HEK293 (cell line): ENCODE results near the gene TMEM207.

Experiments used
- CTCF ChIA-PET: fragments of 350-600 bp; formaldehyde crosslinking; extraction: SDS; loops from one replicate; lab custom pipeline; 2021; ENCODE audit warnings: antibody characterized with exemption; lab: Yijun Ruan, JAX
- POLR2A ChIA-PET: fragments of 300-600 bp; formaldehyde crosslinking; extraction: SDS; loops from one replicate; lab custom pipeline; 2020; ENCODE audit warnings: antibody characterized with exemption, inconsistent platforms; lab: Yijun Ruan, JAX
- H3K27ac ChIP-seq: fragments of 200-500 bp; sonication (Bioruptor generic); 2 replicates; pipeline ENCODE4 v1.5.1; 2014; ENCODE audit warnings: low read depth, low read length, control low read depth, inconsistent platforms; ENCODE audit errors: extremely low read depth
- H3K36me3 ChIP-seq, 2 experiments: fragments of 200-500 bp in 1 of 2; sonication (Bioruptor generic) in 1 of 2; 1 replicate in 1 of 2; 2 replicates in 1 of 2; pipeline ENCODE4 v1.5.1; 2014 to 2017; ENCODE audit warnings: inconsistent platforms in 2 of 2, low read length in 2 of 2; ENCODE audit not compliant: control insufficient read depth in 2 of 2, insufficient read depth in 1 of 2
- H3K4me1 ChIP-seq: fragments of 200-500 bp; sonication (Bioruptor generic); 2 replicates; pipeline ENCODE4 v1.5.1; 2014; ENCODE audit warnings: mild to moderate bottlenecking, low read length, inconsistent platforms; ENCODE audit not compliant: control insufficient read depth, insufficient read depth
- H3K4me3 ChIP-seq: 2 replicates; pipeline ENCODE4 v1.5.1; 2011; ENCODE audit warnings: low read depth, mild to moderate bottlenecking, control low read depth, low read length, moderate library complexity
- H3K9me3 ChIP-seq: fragments of 200-500 bp; sonication (Bioruptor generic); 2 replicates; pipeline ENCODE4 v1.5.1; 2014; ENCODE audit warnings: low read depth, low read length, inconsistent platforms; ENCODE audit not compliant: control insufficient read depth, insufficient read depth
- HOXA7 ChIP-seq: sonication (generic); formaldehyde crosslinking; IDR thresholded peaks from 2 replicates; pipeline ENCODE4 v1.8.1; 2022; ENCODE audit warnings: missing genetic modification reagents, borderline replicate concordance
- KLF1 ChIP-seq: fragments of 450-650 bp; formaldehyde crosslinking; IDR thresholded peaks from 2 replicates; pipeline ENCODE4 v1.5.1; 2016; ENCODE audit warnings: missing biosample characterization, missing genetic modification characterization
- SCRT1 ChIP-seq: fragments of 450-650 bp; formaldehyde crosslinking; IDR thresholded peaks from 2 replicates; pipeline ENCODE4 v1.5.1; 2016; ENCODE audit warnings: missing biosample characterization, missing genetic modification characterization, borderline replicate concordance
- TRIM28 ChIP-seq: IDR thresholded peaks from 2 replicates; pipeline ENCODE4 v1.6.1; 2011; ENCODE audit warnings: low read length, control low read depth, borderline replicate concordance
- ZFHX2 ChIP-seq: fragments of 450-650 bp; formaldehyde crosslinking; conservative IDR thresholded peaks from 2 replicates; pipeline ENCODE4 v1.5.1; 2016; ENCODE audit warnings: missing biosample characterization, missing genetic modification characterization
- ZNF121 ChIP-seq: fragments of 450-650 bp; formaldehyde crosslinking; IDR thresholded peaks from 2 replicates; pipeline ENCODE4 v1.5.1; 2016; ENCODE audit warnings: missing biosample characterization, missing genetic modification characterization
- ZNF174 ChIP-seq: fragments of 450-650 bp; formaldehyde crosslinking; IDR thresholded peaks from 2 replicates; pipeline ENCODE4 v1.5.0; 2017; ENCODE audit warnings: missing biosample characterization, mild to moderate bottlenecking, missing genetic modification characterization
- ZNF350 ChIP-seq: fragments of 450-650 bp; formaldehyde crosslinking; IDR thresholded peaks from 2 replicates; pipeline ENCODE4 v1.5.0; 2017; ENCODE audit warnings: missing biosample characterization, mild to moderate bottlenecking, missing genetic modification characterization
- ZNF544 ChIP-seq: fragments of 450-650 bp; formaldehyde crosslinking; IDR thresholded peaks from 2 replicates; pipeline ENCODE4 v1.5.0; 2017; ENCODE audit warnings: missing biosample characterization, missing genetic modification characterization
- ZNF555 ChIP-seq: fragments of 450-650 bp; formaldehyde crosslinking; conservative IDR thresholded peaks from 2 replicates; pipeline ENCODE4 v1.5.1; 2017; ENCODE audit warnings: missing biosample characterization, mild to moderate bottlenecking, missing genetic modification characterization, inconsistent platforms
- ZNF558 ChIP-seq: fragments of 450-650 bp; formaldehyde crosslinking; IDR thresholded peaks from 2 replicates; pipeline ENCODE4 v1.5.1; 2016; ENCODE audit warnings: missing biosample characterization, missing genetic modification characterization
- ZNF600 ChIP-seq: fragments of 450-650 bp; formaldehyde crosslinking; IDR thresholded peaks from 2 replicates; pipeline ENCODE4 v1.5.1; 2016; ENCODE audit warnings: missing biosample characterization, missing genetic modification characterization
- ZNF707 ChIP-seq: fragments of 450-650 bp; formaldehyde crosslinking; IDR thresholded peaks from 2 replicates; pipeline ENCODE4 v1.5.1; 2016; ENCODE audit warnings: missing biosample characterization, missing genetic modification characterization
- ZNF76 ChIP-seq: fragments of 450-650 bp; formaldehyde crosslinking; IDR thresholded peaks from 2 replicates; pipeline ENCODE4; 2016; ENCODE audit warnings: low read depth, missing biosample characterization, missing genetic modification characterization, borderline replicate concordance
- TF ChIP-seq, protein P1 (sequence below): fragments of 450-650 bp; IDR thresholded peaks from 2 replicates; pipeline ENCODE4 v1.5.1; 2018; ENCODE audit warnings: missing biosample characterization, mild to moderate bottlenecking, missing genetic modification characterization
- TF ChIP-seq, protein P2 (sequence below): fragments of 450-650 bp; formaldehyde crosslinking; IDR thresholded peaks from 2 replicates; pipeline ENCODE4 v1.5.1; 2016; ENCODE audit warnings: missing biosample characterization, missing genetic modification characterization, borderline replicate concordance
- TF ChIP-seq, protein P3 (sequence below): fragments of 450-650 bp; formaldehyde crosslinking; IDR thresholded peaks from 2 replicates; pipeline ENCODE4 v1.5.1; 2016; ENCODE audit warnings: missing biosample characterization, missing genetic modification characterization
- TF ChIP-seq, protein P4 (sequence below): fragments of 450-650 bp; formaldehyde crosslinking; IDR thresholded peaks from 2 replicates; pipeline ENCODE4 v1.5.1; 2016; ENCODE audit warnings: missing biosample characterization, missing genetic modification characterization, low read depth
- TF ChIP-seq, protein P5 (sequence below): fragments of 450-650 bp; formaldehyde crosslinking; IDR thresholded peaks from 2 replicates; pipeline ENCODE4 v1.5.1; 2016; ENCODE audit warnings: missing biosample characterization, missing genetic modification characterization
- TF ChIP-seq, protein P6 (sequence below): fragments of 450-650 bp; formaldehyde crosslinking; IDR thresholded peaks from 2 replicates; pipeline ENCODE4 v1.5.1; 2016; ENCODE audit warnings: missing biosample characterization, missing genetic modification characterization
- TF ChIP-seq, protein P7 (sequence below): fragments of 450-650 bp; formaldehyde crosslinking; IDR thresholded peaks from 2 replicates; pipeline ENCODE4 v1.5.0; 2017; ENCODE audit warnings: missing biosample characterization, missing genetic modification characterization, borderline replicate concordance
- TF ChIP-seq, protein P8 (sequence below): fragments of 450-650 bp; formaldehyde crosslinking; IDR thresholded peaks from 2 replicates; pipeline ENCODE4 v1.5.1; 2017; ENCODE audit warnings: missing biosample characterization, missing genetic modification characterization

Gene TMEM207

DNA sequence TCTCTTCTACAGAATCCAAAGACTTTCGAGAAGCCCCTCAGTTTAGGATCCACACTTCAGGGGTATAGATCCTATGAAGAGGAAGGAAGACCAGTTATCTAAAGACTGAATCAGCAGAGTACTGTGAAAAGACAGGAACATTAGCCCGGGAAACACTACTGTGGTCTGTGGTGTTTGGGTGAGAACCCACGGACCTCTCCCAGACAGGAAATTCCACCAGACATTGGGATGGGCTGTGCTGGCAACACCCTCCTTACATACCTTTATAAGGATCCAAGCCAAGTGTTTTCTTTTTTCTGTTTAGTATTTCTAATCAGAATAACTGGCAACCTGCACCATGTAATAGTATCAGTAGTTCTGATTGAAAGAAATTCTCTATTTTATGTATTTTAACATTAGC is 14.1 kb downstream of the TMEM207 start (continued):
- TF ChIP-seq, protein P1, sequence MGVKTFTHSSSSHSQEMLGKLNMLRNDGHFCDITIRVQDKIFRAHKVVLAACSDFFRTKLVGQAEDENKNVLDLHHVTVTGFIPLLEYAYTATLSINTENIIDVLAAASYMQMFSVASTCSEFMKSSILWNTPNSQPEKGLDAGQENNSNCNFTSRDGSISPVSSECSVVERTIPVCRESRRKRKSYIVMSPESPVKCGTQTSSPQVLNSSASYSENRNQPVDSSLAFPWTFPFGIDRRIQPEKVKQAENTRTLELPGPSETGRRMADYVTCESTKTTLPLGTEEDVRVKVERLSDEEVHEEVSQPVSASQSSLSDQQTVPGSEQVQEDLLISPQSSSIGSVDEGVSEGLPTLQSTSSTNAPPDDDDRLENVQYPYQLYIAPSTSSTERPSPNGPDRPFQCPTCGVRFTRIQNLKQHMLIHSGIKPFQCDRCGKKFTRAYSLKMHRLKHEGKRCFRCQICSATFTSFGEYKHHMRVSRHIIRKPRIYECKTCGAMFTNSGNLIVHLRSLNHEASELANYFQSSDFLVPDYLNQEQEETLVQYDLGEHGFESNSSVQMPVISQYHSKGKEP = no peak
- no peak for TF ChIP-seq KLF1 (tag by site-specific recombination)
- no peak for TF ChIP-seq ZFHX2 (tag by site-specific recombination)
- no peak for TF ChIP-seq ZNF121 (tag by site-specific recombination)
- TF ChIP-seq, protein P2, sequence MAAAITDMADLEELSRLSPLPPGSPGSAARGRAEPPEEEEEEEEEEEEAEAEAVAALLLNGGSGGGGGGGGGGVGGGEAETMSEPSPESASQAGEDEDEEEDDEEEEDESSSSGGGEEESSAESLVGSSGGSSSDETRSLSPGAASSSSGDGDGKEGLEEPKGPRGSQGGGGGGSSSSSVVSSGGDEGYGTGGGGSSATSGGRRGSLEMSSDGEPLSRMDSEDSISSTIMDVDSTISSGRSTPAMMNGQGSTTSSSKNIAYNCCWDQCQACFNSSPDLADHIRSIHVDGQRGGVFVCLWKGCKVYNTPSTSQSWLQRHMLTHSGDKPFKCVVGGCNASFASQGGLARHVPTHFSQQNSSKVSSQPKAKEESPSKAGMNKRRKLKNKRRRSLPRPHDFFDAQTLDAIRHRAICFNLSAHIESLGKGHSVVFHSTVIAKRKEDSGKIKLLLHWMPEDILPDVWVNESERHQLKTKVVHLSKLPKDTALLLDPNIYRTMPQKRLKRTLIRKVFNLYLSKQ (tag by site-specific recombination) = no peak
- no peak for TF ChIP-seq ZNF350 (tag by site-specific recombination)
- TF ChIP-seq, all 188 proteins: peak for 0

DNA sequence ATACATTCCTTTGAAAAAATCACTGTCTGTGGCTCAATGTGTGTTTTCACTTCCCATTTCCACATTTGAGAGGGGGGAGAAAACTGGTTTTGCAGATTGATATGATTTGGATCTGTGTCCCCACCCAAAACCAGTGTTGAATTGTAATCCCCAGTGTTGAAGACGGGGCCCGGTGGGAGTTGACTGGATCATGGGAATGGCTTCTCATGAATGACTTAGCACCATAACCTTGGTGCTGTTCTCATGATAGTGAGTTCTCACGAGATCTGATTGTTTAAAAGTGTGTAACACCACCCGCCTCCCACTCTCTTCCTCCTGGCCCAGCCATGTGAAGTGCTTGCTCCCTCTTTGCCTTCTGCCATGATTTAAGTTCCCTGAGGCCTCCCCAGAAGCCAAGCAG is 16.1 kb downstream of the TMEM207 start:
- H3K9me3 ChIP-seq = no peaks in the 10 kb centered on the region
- TF ChIP-seq ZNF558 (tag by site-specific recombination) = no peak
- no peak for TF ChIP-seq ZNF707 (tag by site-specific recombination)
- TF ChIP-seq, protein P3, sequence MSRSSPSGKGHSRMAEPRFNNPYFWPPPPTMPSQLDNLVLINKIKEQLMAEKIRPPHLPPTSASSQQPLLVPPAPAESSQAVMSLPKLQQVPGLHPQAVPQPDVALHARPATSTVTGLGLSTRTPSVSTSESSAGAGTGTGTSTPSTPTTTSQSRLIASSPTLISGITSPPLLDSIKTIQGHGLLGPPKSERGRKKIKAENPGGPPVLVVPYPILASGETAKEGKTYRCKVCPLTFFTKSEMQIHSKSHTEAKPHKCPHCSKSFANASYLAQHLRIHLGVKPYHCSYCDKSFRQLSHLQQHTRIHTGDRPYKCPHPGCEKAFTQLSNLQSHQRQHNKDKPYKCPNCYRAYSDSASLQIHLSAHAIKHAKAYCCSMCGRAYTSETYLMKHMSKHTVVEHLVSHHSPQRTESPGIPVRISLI (tag by site-specific recombination) = no peak
- TF ChIP-seq ZNF174 (tag by site-specific recombination) = no peak
- no peak for TF ChIP-seq ZNF76 (tag by site-specific recombination)
- TF ChIP-seq, protein P4, sequence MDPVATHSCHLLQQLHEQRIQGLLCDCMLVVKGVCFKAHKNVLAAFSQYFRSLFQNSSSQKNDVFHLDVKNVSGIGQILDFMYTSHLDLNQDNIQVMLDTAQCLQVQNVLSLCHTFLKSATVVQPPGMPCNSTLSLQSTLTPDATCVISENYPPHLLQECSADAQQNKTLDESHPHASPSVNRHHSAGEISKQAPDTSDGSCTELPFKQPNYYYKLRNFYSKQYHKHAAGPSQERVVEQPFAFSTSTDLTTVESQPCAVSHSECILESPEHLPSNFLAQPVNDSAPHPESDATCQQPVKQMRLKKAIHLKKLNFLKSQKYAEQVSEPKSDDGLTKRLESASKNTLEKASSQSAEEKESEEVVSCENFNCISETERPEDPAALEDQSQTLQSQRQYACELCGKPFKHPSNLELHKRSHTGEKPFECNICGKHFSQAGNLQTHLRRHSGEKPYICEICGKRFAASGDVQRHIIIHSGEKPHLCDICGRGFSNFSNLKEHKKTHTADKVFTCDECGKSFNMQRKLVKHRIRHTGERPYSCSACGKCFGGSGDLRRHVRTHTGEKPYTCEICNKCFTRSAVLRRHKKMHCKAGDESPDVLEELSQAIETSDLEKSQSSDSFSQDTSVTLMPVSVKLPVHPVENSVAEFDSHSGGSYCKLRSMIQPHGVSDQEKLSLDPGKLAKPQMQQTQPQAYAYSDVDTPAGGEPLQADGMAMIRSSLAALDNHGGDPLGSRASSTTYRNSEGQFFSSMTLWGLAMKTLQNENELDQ (tag by site-specific recombination) = no peak
- TF ChIP-seq ZNF600 (tag by site-specific recombination) = no peak
- TF ChIP-seq, protein P5, sequence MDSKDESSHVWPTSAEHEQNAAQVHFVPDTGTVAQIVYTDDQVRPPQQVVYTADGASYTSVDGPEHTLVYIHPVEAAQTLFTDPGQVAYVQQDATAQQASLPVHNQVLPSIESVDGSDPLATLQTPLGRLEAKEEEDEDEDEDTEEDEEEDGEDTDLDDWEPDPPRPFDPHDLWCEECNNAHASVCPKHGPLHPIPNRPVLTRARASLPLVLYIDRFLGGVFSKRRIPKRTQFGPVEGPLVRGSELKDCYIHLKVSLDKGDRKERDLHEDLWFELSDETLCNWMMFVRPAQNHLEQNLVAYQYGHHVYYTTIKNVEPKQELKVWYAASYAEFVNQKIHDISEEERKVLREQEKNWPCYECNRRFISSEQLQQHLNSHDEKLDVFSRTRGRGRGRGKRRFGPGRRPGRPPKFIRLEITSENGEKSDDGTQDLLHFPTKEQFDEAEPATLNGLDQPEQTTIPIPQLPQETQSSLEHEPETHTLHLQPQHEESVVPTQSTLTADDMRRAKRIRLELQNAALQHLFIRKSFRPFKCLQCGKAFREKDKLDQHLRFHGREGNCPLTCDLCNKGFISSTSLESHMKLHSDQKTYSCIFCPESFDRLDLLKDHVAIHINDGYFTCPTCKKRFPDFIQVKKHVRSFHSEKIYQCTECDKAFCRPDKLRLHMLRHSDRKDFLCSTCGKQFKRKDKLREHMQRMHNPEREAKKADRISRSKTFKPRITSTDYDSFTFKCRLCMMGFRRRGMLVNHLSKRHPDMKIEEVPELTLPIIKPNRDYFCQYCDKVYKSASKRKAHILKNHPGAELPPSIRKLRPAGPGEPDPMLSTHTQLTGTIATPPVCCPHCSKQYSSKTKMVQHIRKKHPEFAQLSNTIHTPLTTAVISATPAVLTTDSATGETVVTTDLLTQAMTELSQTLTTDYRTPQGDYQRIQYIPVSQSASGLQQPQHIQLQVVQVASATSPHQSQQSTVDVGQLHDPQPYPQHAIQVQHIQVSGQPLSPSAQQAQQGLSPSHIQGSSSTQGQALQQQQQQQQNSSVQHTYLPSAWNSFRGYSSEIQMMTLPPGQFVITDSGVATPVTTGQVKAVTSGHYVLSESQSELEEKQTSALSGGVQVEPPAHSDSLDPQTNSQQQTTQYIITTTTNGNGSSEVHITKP (tag by site-specific recombination) = no peak
- TF ChIP-seq TRIM28 = no peak
- TF ChIP-seq, protein P6, sequence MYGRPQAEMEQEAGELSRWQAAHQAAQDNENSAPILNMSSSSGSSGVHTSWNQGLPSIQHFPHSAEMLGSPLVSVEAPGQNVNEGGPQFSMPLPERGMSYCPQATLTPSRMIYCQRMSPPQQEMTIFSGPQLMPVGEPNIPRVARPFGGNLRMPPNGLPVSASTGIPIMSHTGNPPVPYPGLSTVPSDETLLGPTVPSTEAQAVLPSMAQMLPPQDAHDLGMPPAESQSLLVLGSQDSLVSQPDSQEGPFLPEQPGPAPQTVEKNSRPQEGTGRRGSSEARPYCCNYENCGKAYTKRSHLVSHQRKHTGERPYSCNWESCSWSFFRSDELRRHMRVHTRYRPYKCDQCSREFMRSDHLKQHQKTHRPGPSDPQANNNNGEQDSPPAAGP (tag by site-specific recombination) = no peak
- no peak for TF ChIP-seq HOXA7 (CRISPR knock-in tag)
- TF ChIP-seq, protein P7, sequence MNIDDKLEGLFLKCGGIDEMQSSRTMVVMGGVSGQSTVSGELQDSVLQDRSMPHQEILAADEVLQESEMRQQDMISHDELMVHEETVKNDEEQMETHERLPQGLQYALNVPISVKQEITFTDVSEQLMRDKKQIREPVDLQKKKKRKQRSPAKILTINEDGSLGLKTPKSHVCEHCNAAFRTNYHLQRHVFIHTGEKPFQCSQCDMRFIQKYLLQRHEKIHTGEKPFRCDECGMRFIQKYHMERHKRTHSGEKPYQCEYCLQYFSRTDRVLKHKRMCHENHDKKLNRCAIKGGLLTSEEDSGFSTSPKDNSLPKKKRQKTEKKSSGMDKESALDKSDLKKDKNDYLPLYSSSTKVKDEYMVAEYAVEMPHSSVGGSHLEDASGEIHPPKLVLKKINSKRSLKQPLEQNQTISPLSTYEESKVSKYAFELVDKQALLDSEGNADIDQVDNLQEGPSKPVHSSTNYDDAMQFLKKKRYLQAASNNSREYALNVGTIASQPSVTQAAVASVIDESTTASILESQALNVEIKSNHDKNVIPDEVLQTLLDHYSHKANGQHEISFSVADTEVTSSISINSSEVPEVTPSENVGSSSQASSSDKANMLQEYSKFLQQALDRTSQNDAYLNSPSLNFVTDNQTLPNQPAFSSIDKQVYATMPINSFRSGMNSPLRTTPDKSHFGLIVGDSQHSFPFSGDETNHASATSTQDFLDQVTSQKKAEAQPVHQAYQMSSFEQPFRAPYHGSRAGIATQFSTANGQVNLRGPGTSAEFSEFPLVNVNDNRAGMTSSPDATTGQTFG = no peak
- no peak for TF ChIP-seq ZNF544 (tag by site-specific recombination)
- TF ChIP-seq ZNF555 (tag by site-specific recombination) = no peak
- no peak for TF ChIP-seq SCRT1 (tag by site-specific recombination)
- TF ChIP-seq, protein P8, sequence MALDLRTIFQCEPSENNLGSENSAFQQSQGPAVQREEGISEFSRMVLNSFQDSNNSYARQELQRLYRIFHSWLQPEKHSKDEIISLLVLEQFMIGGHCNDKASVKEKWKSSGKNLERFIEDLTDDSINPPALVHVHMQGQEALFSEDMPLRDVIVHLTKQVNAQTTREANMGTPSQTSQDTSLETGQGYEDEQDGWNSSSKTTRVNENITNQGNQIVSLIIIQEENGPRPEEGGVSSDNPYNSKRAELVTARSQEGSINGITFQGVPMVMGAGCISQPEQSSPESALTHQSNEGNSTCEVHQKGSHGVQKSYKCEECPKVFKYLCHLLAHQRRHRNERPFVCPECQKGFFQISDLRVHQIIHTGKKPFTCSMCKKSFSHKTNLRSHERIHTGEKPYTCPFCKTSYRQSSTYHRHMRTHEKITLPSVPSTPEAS (tag by site-specific recombination) = no peak

More for the DNA sequence above, 16.1 kb downstream of the TMEM207 start:
- H3K27ac ChIP-seq = no peak overlapping the region
- ChIA-PET CTCF (no interaction called here), POLR2A (no interaction called here)
- no peaks in the 10 kb centered on the region for H3K4me1 ChIP-seq
- H3K36me3 ChIP-seq = no peaks in the 10 kb centered on the region
- H3K4me3 ChIP-seq = no peak overlapping the region
